Peyer's patch (tissue), 4 donors: ENCODE data around the gene ORAI3. TPM values are rescaled to one million over a fixed set of nuclear protein-coding genes. Genes with fewer than 3 reads are reported as not detected.

ENCODE experiments used
- DNase-seq, 3 donors: peaks; one replicate each; pipeline ENCODE4 v3.0.0-alpha.2; 2017 to 2019
- H3K27ac ChIP-seq, 4 donors: fragments of 200-600 bp; sonication (generic); one replicate each; pipeline ENCODE4 v1.5.1; 2016 to 2019
- H3K27me3 ChIP-seq, 2 donors: fragments of 200-600 bp; sonication (generic); one replicate each; pipeline ENCODE4 v1.5.1; 2019
- H3K36me3 ChIP-seq, 3 donors: fragments of 200-600 bp; sonication (generic); one replicate each; pipeline ENCODE4 v1.5.1; 2016 to 2019
- H3K4me1 ChIP-seq, 4 donors: fragments of 200-600 bp; sonication (generic); one replicate each; pipeline ENCODE4 v1.5.1; 2016 to 2019
- H3K4me3 ChIP-seq, 4 donors: fragments of 200-600 bp; sonication (generic); 1 replicate in 3 of 4; 2 replicates in 1 of 4; pipeline ENCODE4 v1.5.1; 2016 to 2019; ENCODE audit warnings: mild to moderate bottlenecking in 1 of 4
- H3K9me3 ChIP-seq, 4 donors: fragments of 200-600 bp; sonication (generic); one replicate each; pipeline ENCODE4 v1.5.1; 2016 to 2019; ENCODE audit warnings: mild to moderate bottlenecking in 1 of 4
- POLR2A ChIP-seq, 2 donors: fragments of 450-650 bp; IDR thresholded peaks; one replicate each; pipeline ENCODE4 v1.5.1; 2017; ENCODE audit warnings: antibody characterized with exemption in 2 of 2, mild to moderate bottlenecking in 2 of 2, moderate library complexity in 2 of 2
- total RNA-seq, 4 donors: library from RNA; depleted of rRNA; stranded (reverse); fragments of >200 nt; gene quantifications; one replicate each; pipeline ENCODE4 v1.1.0, GENCODE V29; 2016
- TF ChIP-seq, protein P1 (sequence below), 6 experiments: fragments of 450-650 bp in 4 of 6; fragments of 200-600 bp in 2 of 6; sonication (generic) in 1 of 6; IDR thresholded peaks; one replicate each; pipeline ENCODE4 v1.5.1; 2017 to 2019; ENCODE audit warnings: antibody characterized with exemption in 6 of 6, mild to moderate bottlenecking in 3 of 6, moderate library complexity in 1 of 6

ORAI3 gene
- total RNA-seq, 4 donors from 2014 or later: 10.7 to 25.0 (median 20.3) TPM

DNA sequence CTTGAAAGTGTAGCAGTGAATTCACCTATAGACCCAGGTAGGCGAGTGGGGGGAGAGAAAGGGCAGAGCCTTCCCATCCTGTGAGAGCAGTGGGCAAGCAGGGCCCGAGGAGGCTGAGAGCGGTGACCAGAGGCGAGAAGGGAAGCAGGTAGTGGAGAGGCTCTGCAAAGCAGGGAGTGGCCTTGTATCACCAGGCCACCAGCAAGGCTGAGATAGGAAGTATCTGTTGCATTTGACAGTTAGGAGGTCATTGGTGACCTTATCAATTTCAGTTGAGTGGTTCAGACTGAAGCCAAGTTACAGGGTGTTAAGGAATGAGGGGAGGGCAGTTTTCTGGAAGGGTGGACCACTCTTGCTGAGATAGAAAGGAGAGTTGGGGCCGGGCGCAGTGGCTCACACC, 25.5 kb downstream of the ORAI3 start:
- Histone ChIP-seq H3K9me3 (no peaks in the 10 kb centered on the region), H3K4me3 (no peak overlapping the region), H3K27ac (no peak overlapping the region), H3K36me3 (peaks cover 0 to 90% (median 0%) of the 10 kb centered on the region in 3 donors), H3K4me1 (no peaks in the 10 kb centered on the region), H3K27me3 (no peaks in the 10 kb centered on the region)
- TF ChIP-seq, protein P1, sequence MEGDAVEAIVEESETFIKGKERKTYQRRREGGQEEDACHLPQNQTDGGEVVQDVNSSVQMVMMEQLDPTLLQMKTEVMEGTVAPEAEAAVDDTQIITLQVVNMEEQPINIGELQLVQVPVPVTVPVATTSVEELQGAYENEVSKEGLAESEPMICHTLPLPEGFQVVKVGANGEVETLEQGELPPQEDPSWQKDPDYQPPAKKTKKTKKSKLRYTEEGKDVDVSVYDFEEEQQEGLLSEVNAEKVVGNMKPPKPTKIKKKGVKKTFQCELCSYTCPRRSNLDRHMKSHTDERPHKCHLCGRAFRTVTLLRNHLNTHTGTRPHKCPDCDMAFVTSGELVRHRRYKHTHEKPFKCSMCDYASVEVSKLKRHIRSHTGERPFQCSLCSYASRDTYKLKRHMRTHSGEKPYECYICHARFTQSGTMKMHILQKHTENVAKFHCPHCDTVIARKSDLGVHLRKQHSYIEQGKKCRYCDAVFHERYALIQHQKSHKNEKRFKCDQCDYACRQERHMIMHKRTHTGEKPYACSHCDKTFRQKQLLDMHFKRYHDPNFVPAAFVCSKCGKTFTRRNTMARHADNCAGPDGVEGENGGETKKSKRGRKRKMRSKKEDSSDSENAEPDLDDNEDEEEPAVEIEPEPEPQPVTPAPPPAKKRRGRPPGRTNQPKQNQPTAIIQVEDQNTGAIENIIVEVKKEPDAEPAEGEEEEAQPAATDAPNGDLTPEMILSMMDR (IDR thresholded peaks at IDR 0.05): no peak
- no peak for TF ChIP-seq POLR2A (IDR thresholded peaks at IDR 0.05)
- no peak for DNase-seq

DNA sequence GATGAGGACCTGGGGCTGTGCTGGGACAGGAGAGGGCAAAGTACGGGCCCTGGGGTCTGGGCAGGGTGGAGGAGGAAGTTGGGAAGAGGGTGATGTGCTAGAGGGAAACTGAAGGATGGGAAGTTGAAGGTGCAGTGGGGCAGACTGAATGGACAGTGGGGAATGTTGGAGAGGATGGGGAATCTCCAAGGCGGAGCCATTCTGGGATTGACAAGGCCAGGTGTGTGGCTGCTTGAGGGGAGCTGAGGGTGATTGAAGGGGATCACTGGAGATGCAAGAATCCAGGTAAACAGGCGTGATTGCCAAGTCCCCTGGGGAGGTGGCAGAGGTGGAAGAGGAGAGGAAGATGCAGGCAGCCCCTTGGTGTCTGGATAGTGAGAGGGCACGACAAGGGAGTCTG, 27.6 kb downstream of the ORAI3 start:
- no peak for DNase-seq

DNA sequence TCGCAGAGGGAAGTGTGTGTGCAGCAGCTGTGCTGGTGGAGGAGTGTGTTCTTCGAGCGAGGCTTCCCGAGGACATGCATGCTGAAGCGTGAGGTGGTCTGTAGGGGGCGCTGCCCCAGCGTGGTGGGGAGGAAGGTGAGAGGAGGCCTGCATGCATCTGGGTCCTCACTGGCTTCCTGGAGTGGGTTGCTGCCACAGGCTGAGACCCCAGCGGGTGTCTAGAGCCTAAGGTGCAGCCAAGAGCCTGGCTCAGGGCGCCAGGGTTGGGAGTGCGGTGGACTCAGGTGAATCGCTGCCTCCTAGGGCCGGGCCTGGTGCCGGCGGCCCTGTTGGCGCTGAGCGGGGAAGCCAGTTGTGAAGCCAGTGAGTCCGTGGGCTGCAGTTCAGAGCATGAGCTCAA, 28.6 kb downstream of the ORAI3 start:
- Histone ChIP-seq H3K4me1 (no peaks in the 10 kb centered on the region), H3K27ac (no peak overlapping the region), H3K27me3 (no peaks in the 10 kb centered on the region), H3K9me3 (no peaks in the 10 kb centered on the region), H3K4me3 (no peak overlapping the region), H3K36me3 (peaks cover 0 to 88% (median 0%) of the 10 kb centered on the region in 3 donors)
- TF ChIP-seq, protein P1 (IDR thresholded peaks at IDR 0.05): no peak
- no peak for TF ChIP-seq POLR2A (IDR thresholded peaks at IDR 0.05)
- no peak for DNase-seq

More for the DNA sequence above, 27.6 kb downstream of the ORAI3 start:
- peaks cover 0 to 90% (median 0%) of the 10 kb centered on the region in 3 donors for H3K36me3 ChIP-seq
- H3K27me3 ChIP-seq: no peaks in the 10 kb centered on the region
- no peaks in the 10 kb centered on the region for H3K4me1 ChIP-seq
- H3K9me3 ChIP-seq: no peaks in the 10 kb centered on the region
- no peak overlapping the region for H3K27ac ChIP-seq
- TF ChIP-seq, protein P1 (IDR thresholded peaks at IDR 0.05): no peak
- H3K4me3 ChIP-seq: no peak overlapping the region

DNA sequence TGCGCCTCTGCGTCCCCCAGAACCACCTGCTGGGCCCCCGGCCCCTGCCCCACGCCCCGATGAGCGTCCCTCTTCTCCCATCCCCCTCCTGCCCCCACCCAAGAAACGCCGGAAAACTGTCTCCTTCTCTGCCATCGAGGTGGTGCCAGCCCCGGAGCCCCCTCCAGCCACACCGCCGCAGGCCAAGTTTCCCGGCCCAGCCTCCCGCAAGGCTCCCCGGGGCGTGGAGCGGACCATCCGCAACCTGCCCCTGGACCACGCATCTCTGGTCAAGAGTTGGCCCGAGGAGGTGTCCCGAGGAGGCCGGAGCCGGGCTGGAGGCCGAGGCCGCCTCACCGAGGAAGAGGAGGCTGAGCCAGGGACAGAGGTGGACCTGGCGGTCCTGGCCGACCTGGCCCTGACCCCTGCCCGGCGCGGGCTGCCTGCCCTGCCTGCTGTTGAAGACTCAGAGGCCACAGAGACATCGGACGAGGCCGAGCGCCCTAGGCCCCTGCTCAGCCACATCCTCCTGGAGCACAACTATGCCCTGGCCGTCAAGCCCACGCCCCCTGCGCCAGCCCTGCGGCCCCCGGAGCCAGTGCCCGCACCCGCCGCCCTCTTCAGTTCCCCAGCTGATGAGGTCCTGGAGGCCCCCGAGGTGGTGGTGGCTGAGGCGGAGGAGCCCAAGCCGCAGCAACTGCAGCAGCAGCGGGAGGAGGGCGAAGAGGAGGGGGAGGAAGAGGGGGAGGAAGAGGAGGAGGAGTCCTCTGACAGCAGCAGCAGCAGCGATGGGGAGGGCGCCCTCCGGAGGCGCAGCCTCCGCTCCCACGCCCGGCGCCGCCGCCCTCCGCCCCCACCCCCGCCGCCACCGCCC, 30.5 kb downstream of the ORAI3 start:
- no peak for DNase-seq
- Histone ChIP-seq H3K4me1 (no peaks in the 10 kb centered on the region), H3K4me3 (no peak overlapping the region), H3K9me3 (no peaks in the 10 kb centered on the region), H3K27me3 (no peaks in the 10 kb centered on the region), H3K36me3 (peaks cover 0 to 76% (median 0%) of the 10 kb centered on the region in 3 donors), H3K27ac (no peak overlapping the region)
- no peak for TF ChIP-seq POLR2A (IDR thresholded peaks at IDR 0.05)
- TF ChIP-seq, protein P1 (IDR thresholded peaks at IDR 0.05): no peak

DNA sequence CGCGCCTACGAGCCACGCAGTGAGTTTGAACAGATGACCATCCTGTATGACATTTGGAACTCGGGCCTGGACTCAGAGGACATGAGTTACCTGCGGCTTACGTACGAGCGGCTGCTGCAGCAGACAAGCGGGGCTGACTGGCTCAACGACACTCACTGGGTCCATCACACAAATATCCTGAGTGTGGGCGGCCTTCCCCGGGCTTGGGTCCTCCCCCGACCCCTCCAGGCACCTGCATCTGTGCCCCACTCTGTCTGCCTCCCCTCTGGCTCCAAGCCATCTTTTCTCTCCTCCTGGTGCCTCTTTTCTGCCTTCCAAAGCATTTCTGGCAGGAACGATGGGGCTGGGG, 31.1 kb downstream of the ORAI3 start:
- Histone ChIP-seq H3K36me3 (peaks cover 0 to 74% (median 0%) of the 10 kb centered on the region in 3 donors), H3K4me1 (peaks cover 0 to 3% (median 0%) of the 10 kb centered on the region in 4 donors), H3K27me3 (no peaks in the 10 kb centered on the region), H3K4me3 (no peak overlapping the region), H3K27ac (no peak overlapping the region), H3K9me3 (no peaks in the 10 kb centered on the region)
- DNase-seq: no peak
- TF ChIP-seq POLR2A (IDR thresholded peaks at IDR 0.05): no peak
- TF ChIP-seq, protein P1 (IDR thresholded peaks at IDR 0.05): no peak
